Measurements from ENCODE around the gene OVOL1.

The OVOL1 gene

DNA sequence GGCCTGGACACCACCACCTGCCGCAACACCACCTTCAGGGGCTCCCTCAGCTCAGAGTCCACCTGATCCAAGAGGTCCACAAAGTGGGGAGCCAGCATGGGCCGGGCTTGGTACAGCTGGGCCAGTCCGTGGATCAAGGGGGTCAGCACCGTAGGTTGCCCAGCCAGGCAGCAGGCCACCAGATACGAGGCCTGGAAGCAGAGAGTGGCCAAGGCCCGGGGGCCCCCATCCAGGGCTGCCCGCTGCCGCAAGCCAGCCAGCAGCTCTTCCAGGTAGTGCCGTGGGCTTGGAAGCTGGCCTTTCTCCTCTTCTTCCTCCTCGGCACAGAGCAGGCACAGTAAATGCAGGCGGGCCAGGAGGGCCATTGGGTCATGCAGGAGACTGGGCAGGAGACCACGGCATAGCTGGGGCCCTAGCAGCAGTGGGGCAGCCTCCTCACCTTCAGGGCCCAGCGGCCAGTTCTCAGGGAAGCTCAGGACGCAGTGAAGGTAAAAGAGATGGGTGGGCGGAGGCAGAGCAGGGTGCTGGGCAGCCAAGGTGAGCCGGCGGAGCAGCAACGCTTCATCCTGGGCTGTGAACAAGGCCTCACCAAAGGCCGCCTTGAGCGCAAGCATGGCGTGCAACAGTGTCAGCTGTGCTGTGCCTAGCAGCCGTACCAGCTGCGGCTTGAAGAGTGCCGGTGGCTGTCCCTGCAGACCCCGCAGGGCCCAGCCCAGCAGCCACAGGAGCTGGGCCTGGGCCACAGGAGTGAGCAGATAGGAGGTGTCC, 7.8 kb upstream of the OVOL1 start:
- H3K27me3 ChIP-seq (ENCODE audit: insufficient read depth, low read depth) = no peaks in the 10 kb centered on the region
- no peaks in the 10 kb centered on the region for H3K36me3 ChIP-seq (ENCODE audit: insufficient read depth)
- no peak overlapping the region for H2AFZ ChIP-seq (ENCODE audit: low read depth)
- no peak overlapping the region for H3K4me3 ChIP-seq (IDR thresholded peaks at IDR 0.05; ENCODE audit: insufficient read depth, low read depth, low read length)
- TF ChIP-seq, protein P1, sequence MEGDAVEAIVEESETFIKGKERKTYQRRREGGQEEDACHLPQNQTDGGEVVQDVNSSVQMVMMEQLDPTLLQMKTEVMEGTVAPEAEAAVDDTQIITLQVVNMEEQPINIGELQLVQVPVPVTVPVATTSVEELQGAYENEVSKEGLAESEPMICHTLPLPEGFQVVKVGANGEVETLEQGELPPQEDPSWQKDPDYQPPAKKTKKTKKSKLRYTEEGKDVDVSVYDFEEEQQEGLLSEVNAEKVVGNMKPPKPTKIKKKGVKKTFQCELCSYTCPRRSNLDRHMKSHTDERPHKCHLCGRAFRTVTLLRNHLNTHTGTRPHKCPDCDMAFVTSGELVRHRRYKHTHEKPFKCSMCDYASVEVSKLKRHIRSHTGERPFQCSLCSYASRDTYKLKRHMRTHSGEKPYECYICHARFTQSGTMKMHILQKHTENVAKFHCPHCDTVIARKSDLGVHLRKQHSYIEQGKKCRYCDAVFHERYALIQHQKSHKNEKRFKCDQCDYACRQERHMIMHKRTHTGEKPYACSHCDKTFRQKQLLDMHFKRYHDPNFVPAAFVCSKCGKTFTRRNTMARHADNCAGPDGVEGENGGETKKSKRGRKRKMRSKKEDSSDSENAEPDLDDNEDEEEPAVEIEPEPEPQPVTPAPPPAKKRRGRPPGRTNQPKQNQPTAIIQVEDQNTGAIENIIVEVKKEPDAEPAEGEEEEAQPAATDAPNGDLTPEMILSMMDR (conservative IDR thresholded peaks at IDR 0.05; ENCODE audit: low read depth, low read length) = no peak
- H3K4me2 ChIP-seq = peak overlapping the region; percentile 86; the same call in 1 of the 2 replicates
- H3K9ac ChIP-seq = peak overlapping the region; percentile 80; the same call in 1 of the 2 replicates
- H4K20me1 ChIP-seq (ENCODE audit: insufficient read depth) = peaks cover 3% of the 10 kb centered on the region; the same call in 1 of the 2 replicates
- H3K27ac ChIP-seq = no peak overlapping the region
- peaks cover 29% of the 10 kb centered on the region for H3K4me1 ChIP-seq (ENCODE audit: low read depth, poor library complexity, severe bottlenecking)
- peaks cover 20% of the 10 kb centered on the region; the same call in 1 of the 2 replicates for H3K79me2 ChIP-seq (ENCODE audit: insufficient read depth, low read depth)

DNA sequence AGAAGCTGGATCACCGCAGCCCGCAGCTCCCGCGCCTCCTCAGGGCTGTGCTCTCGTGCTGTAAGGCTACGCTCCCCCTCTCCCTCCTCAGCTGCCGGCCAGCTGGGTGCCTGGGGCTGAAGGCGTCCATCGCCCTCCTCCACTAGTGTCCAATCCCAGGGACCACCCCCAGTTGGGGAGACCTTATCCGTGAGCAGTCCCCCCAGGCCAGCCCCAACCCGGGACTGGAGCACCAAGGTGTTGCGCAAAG, 7.3 kb upstream of the OVOL1 start:
- H2AFZ ChIP-seq (ENCODE audit: low read depth) = no peak overlapping the region; the same call in 1 of the 2 replicates
- no peaks in the 10 kb centered on the region for H3K36me3 ChIP-seq (ENCODE audit: insufficient read depth)
- H4K20me1 ChIP-seq (ENCODE audit: insufficient read depth) = peaks cover 3% of the 10 kb centered on the region; the same call in 1 of the 2 replicates
- no peak overlapping the region for H3K4me3 ChIP-seq (IDR thresholded peaks at IDR 0.05; ENCODE audit: insufficient read depth, low read depth, low read length)
- H3K79me2 ChIP-seq (ENCODE audit: insufficient read depth, low read depth) = peaks cover 20% of the 10 kb centered on the region; the same call in 1 of the 2 replicates
- TF ChIP-seq, protein P1 (conservative IDR thresholded peaks at IDR 0.05; ENCODE audit: low read depth, low read length) = no peak
- peak overlapping the region; percentile 80; the same call in 1 of the 2 replicates for H3K9ac ChIP-seq
- H3K4me1 ChIP-seq (ENCODE audit: low read depth, poor library complexity, severe bottlenecking) = peaks cover 29% of the 10 kb centered on the region
- no peak overlapping the region for H3K27ac ChIP-seq
- no peaks in the 10 kb centered on the region for H3K27me3 ChIP-seq (ENCODE audit: insufficient read depth, low read depth)
- peak overlapping the region; percentile 86; the same call in 1 of the 2 replicates for H3K4me2 ChIP-seq

GRCh38 chr11:65779919-65780769, 6.7 kb upstream of the OVOL1 start:
- TF ChIP-seq, protein P1 (conservative IDR thresholded peaks at IDR 0.05; ENCODE audit: low read depth, low read length) = peak; percentile 97

GRCh38 chr11:65780770-65781151, 6.1 kb upstream of the OVOL1 start, which contains the start of gene AP5B1:
Gene AP5B1 (minus strand): TSS chr11:65780976. CDS start chr11:65780591, 385 bp downstream.
- peak within 1 kb of the TSS; percentile 80 for H3K9ac ChIP-seq
- peaks cover 20% of the 10 kb centered on the region; the same call in 1 of the 2 replicates for H3K79me2 ChIP-seq (ENCODE audit: insufficient read depth, low read depth)
- peaks cover 29% of the 10 kb centered on the region for H3K4me1 ChIP-seq (ENCODE audit: low read depth, poor library complexity, severe bottlenecking)
- H4K20me1 ChIP-seq (ENCODE audit: insufficient read depth) = peaks cover 3% of the 10 kb centered on the region; the same call in 1 of the 2 replicates
- H3K27ac ChIP-seq = peak within 1 kb of the TSS; percentile 70
- H3K4me2 ChIP-seq = peak within 1 kb of the TSS; percentile 86
- TF ChIP-seq, protein P1 (conservative IDR thresholded peaks at IDR 0.05; ENCODE audit: low read depth, low read length) = no peak
- H3K27me3 ChIP-seq (ENCODE audit: insufficient read depth, low read depth) = no peaks in the 10 kb centered on the region; the same call in 1 of the 2 replicates
- H3K4me3 ChIP-seq (IDR thresholded peaks at IDR 0.05; ENCODE audit: insufficient read depth, low read depth, low read length) = no peak within 1 kb of the TSS
- H3K36me3 ChIP-seq (ENCODE audit: insufficient read depth) = no peaks in the 10 kb centered on the region
- H2AFZ ChIP-seq (ENCODE audit: low read depth) = peak within 1 kb of the TSS; percentile 57

More at GRCh38 chr11:65779919-65780769, 6.7 kb upstream of the OVOL1 start:
- Histone ChIP-seq H3K79me2 (ENCODE audit: insufficient read depth, low read depth) (peaks cover 20% of the 10 kb centered on the region; the same call in 1 of the 2 replicates), H4K20me1 (ENCODE audit: insufficient read depth) (peaks cover 3% of the 10 kb centered on the region; the same call in 1 of the 2 replicates), H3K4me2 (peak overlapping the region; percentile 86), H3K4me3 (IDR thresholded peaks at IDR 0.05; ENCODE audit: insufficient read depth, low read depth, low read length) (no peak overlapping the region), H3K9ac (peak overlapping the region; percentile 80), H3K36me3 (ENCODE audit: insufficient read depth) (no peaks in the 10 kb centered on the region), H2AFZ (ENCODE audit: low read depth) (peak overlapping the region; percentile 57), H3K27ac (peak overlapping the region; percentile 70), H3K27me3 (ENCODE audit: insufficient read depth, low read depth) (no peaks in the 10 kb centered on the region; the same call in 1 of the 2 replicates), H3K4me1 (ENCODE audit: low read depth, poor library complexity, severe bottlenecking) (peaks cover 29% of the 10 kb centered on the region)
